CD14-positive monocyte (primary cell): ENCODE results near the gene RETREG2. TPM values are rescaled to one million over a fixed set of nuclear protein-coding genes. Genes with fewer than 3 reads are reported as not detected.

ENCODE experiments used
- DNase-seq, 3 donors: peaks; one replicate each; pipeline ENCODE4 v3.0.0-alpha.2; 2011 to 2022
- H2AFZ ChIP-seq: 2 replicates; pipeline ENCODE4 v1.6.0; 2012; ENCODE audit warnings: mild to moderate bottlenecking, low read depth, low read length, inconsistent platforms; ENCODE audit not compliant: insufficient read depth, poor library complexity, severe bottlenecking
- H3K27ac ChIP-seq, 2 donors: 1 replicate in 1 of 2; 2 replicates in 1 of 2; pipeline ENCODE4 v1.5.1; 2012 to 2013; ENCODE audit warnings: low read length in 2 of 2, control low read depth in 1 of 2, inconsistent platforms in 1 of 2, low read depth in 1 of 2, mild to moderate bottlenecking in 1 of 2
- H3K27me3 ChIP-seq, 2 donors: one replicate each; pipeline versions ENCODE4 v1.6.0 to v1.6.1; 2011 to 2013; ENCODE audit warnings: low read length in 2 of 2; ENCODE audit not compliant: control insufficient read depth in 2 of 2, insufficient read depth in 2 of 2
- H3K36me3 ChIP-seq, 2 donors: replicated peaks in 1 of 2; 1 replicate in 1 of 2; 2 replicates in 1 of 2; pipeline versions ENCODE4 v1.5.1 to v1.6.1; 2012 to 2013; ENCODE audit warnings: low read length in 2 of 2, control low read depth in 1 of 2, inconsistent platforms in 1 of 2, mild to moderate bottlenecking in 1 of 2; ENCODE audit not compliant: insufficient read depth in 2 of 2, control insufficient read depth in 1 of 2
- H3K4me1 ChIP-seq, 2 donors: 1 replicate in 1 of 2; 2 replicates in 1 of 2; pipeline versions ENCODE4 v1.5.1 to v1.6.1; 2012 to 2013; ENCODE audit warnings: low read length in 2 of 2, control low read depth in 1 of 2, inconsistent platforms in 1 of 2, mild to moderate bottlenecking in 1 of 2, moderate library complexity in 1 of 2; ENCODE audit not compliant: insufficient read depth in 2 of 2, control insufficient read depth in 1 of 2
- H3K4me2 ChIP-seq: replicated peaks from 2 replicates; pipeline ENCODE3; 2012; ENCODE audit warnings: low read length, moderate library complexity, mild to moderate bottlenecking; ENCODE audit not compliant: poor library complexity, severe bottlenecking; ENCODE audit errors: extremely low read depth
- H3K4me3 ChIP-seq, 3 experiments: fragments of 200-600 bp in 1 of 3; sonication (generic) in 1 of 3; replicated peaks in 1 of 3; 1 replicate in 2 of 3; 2 replicates in 1 of 3; pipeline ENCODE4 v1.5.1; 2011 to 2013; ENCODE audit warnings: low read length in 3 of 3, mild to moderate bottlenecking in 3 of 3, control low read depth in 2 of 3, low read depth in 2 of 3, inconsistent platforms in 1 of 3, moderate library complexity in 1 of 3
- H3K79me2 ChIP-seq: 2 replicates; pipeline ENCODE4 v1.6.0; 2012; ENCODE audit warnings: mild to moderate bottlenecking, control low read depth, inconsistent platforms, low read length, moderate library complexity; ENCODE audit not compliant: insufficient read depth
- H3K9ac ChIP-seq: 2 replicates; pipeline ENCODE4 v1.6.0; 2017; ENCODE audit warnings: low read length, mild to moderate bottlenecking; ENCODE audit not compliant: insufficient read depth, poor library complexity, severe bottlenecking
- H3K9me3 ChIP-seq, 2 donors: replicated peaks in 1 of 2; 1 replicate in 1 of 2; 2 replicates in 1 of 2; pipeline versions ENCODE4 v1.5.1 to v1.6.1; 2012 to 2013; ENCODE audit warnings: low read length in 2 of 2, control low read depth in 1 of 2; ENCODE audit not compliant: control insufficient read depth in 1 of 2, insufficient read depth in 1 of 2
- H4K20me1 ChIP-seq: 2 replicates; pipeline ENCODE4 v1.6.0; 2012; ENCODE audit warnings: mild to moderate bottlenecking, low read length, control low read depth, moderate library complexity; ENCODE audit not compliant: insufficient read depth
- H3K27ac Mint-ChIP-seq, 7 donors: one replicate each; pipeline ENCODE4 v1.8.0; 2020; ENCODE audit warnings: mild to moderate bottlenecking in 7 of 7, mixed read lengths in 7 of 7, moderate library complexity in 6 of 7, inconsistent platforms in 2 of 7
- H3K27me3 Mint-ChIP-seq, 3 donors: one replicate each; pipeline ENCODE4 v1.8.0; 2021 to 2022; ENCODE audit warnings: low read depth in 3 of 3, mild to moderate bottlenecking in 3 of 3, mixed read lengths in 3 of 3, moderate library complexity in 3 of 3, inconsistent platforms in 1 of 3
- H3K36me3 Mint-ChIP-seq, 2 donors: one replicate each; pipeline ENCODE4 v1.8.0; 2020; ENCODE audit warnings: mixed read lengths in 2 of 2, inconsistent platforms in 1 of 2, mild to moderate bottlenecking in 1 of 2
- H3K4me1 Mint-ChIP-seq: one replicate; pipeline ENCODE4 v1.8.0; 2020; ENCODE audit warnings: mild to moderate bottlenecking, mixed read lengths
- H3K4me3 Mint-ChIP-seq, 2 donors: one replicate each; pipeline ENCODE4 v1.8.0; 2020; ENCODE audit warnings: mild to moderate bottlenecking in 2 of 2, mixed read lengths in 2 of 2, moderate library complexity in 1 of 2
- H3K9me3 Mint-ChIP-seq, 7 donors: one replicate each; pipeline ENCODE4 v1.8.0; 2020 to 2022; ENCODE audit warnings: mixed read lengths in 7 of 7, mild to moderate bottlenecking in 6 of 7, moderate library complexity in 6 of 7, inconsistent platforms in 2 of 7
- CTCF ChIP-seq: fragments of 200-600 bp; IDR thresholded peaks from one replicate; pipeline ENCODE4 v1.8.0; 2022; ENCODE audit warnings: antibody characterized with exemption, mild to moderate bottlenecking
- WGBS: methylation state at CpG from one replicate; pipeline ENCODE4 v1.1.5; 2013; ENCODE audit warnings: missing lambda C conversion rate; ENCODE audit not compliant: insufficient coverage; 5-methylcytosine and 5-hydroxymethylcytosine counted together
- intact Hi-C, 2 donors: fragments of 100-400 bp; cut with micrococcal nuclease; formaldehyde crosslinking; loops; one replicate each; pipeline versions ENCODE4 v1.15.0 to v1.15.1; 2023
- polyA plus RNA-seq, 3 donors: library from polyadenylated mRNA; depleted of rRNA in 1 of 3; unstranded in 2 of 3; stranded (reverse) in 1 of 3; fragments of 300-500 nt in 2 of 3; fragments of >200 nt in 1 of 3; fragmentation: Illumina TruSeq in 2 of 3; gene quantifications; 1 replicate in 2 of 3; 2 replicates in 1 of 3; pipeline ENCODE4 v1.2.3, GENCODE V29; 2012 to 2021

Gene RETREG2
- polyA plus RNA-seq, 3 donors: 37.7 to 60.9 (median 39.4) TPM

GRCh38 chr2:219230059-219230540 is 52.0 kb downstream of the RETREG2 start:
- H3K36me3 ChIP-seq: peaks cover 32 to 48% of the 10 kb centered on the region in 2 donors
- Mint-ChIP-seq H3K27ac (peak overlapping the region; percentile 88 to 99 (median 96)), H3K4me3 (peak overlapping the region; percentile 95 to 98), H3K9me3 (peaks cover 0 to 5% (median 0%) of the 10 kb centered on the region in 7 donors), H3K27me3 (peaks cover 14 to 22% (median 16%) of the 10 kb centered on the region in 3 donors), H3K36me3 (peaks cover 54 to 63% of the 10 kb centered on the region in 2 donors), H3K4me1 (peaks cover 45% of the 10 kb centered on the region)
- peak in 2 of 3 donors; percentile 47 to 54 for DNase-seq
- peak overlapping the region; percentile 96 for H3K4me2 ChIP-seq
- peak overlapping the region; percentile 89 for H3K9ac ChIP-seq
- no peak for TF ChIP-seq CTCF
- under 1% methylated on average over 24 of the region's 24 CpGs for WGBS
- peak overlapping the region; percentile 80 to 89 (median 81) for H3K4me3 ChIP-seq
- H4K20me1 ChIP-seq: peaks cover 45% of the 10 kb centered on the region
- intact Hi-C loops: loop anchor here in 1 of 2 donors (2.0 kb wide), 1 partner anchor 19 kb away; no protein-coding TSS in a partner anchor
- H3K27me3 ChIP-seq: peaks cover 0 to 10% of the 10 kb centered on the region in 2 donors
- peak overlapping the region; percentile 67 to 86 for H3K27ac ChIP-seq
- H2AFZ ChIP-seq: peak overlapping the region; percentile 82
- peaks cover 40 to 42% of the 10 kb centered on the region in 2 donors for H3K4me1 ChIP-seq
- no peaks in the 10 kb centered on the region for H3K9me3 ChIP-seq
- H3K79me2 ChIP-seq: peaks cover 27% of the 10 kb centered on the region

GRCh38 chr2:219234331-219234730 is 56.3 kb downstream of the RETREG2 start:
- Mint-ChIP-seq H3K36me3 (peaks cover 72 to 75% of the 10 kb centered on the region in 2 donors), H3K27me3 (no peaks in the 10 kb centered on the region), H3K4me3 (no peak overlapping the region), H3K27ac (no peak overlapping the region), H3K9me3 (peaks cover 0 to 2% (median 0%) of the 10 kb centered on the region in 7 donors), H3K4me1 (peaks cover 13% of the 10 kb centered on the region)
- H3K9me3 ChIP-seq: no peaks in the 10 kb centered on the region
- H3K9ac ChIP-seq: no peak overlapping the region
- no peaks in the 10 kb centered on the region for H3K27me3 ChIP-seq
- no peak overlapping the region for H3K4me3 ChIP-seq
- H2AFZ ChIP-seq: no peak overlapping the region
- 96% methylated on average over 3 of the region's 3 CpGs for WGBS
- H3K27ac ChIP-seq: no peak overlapping the region
- H3K4me1 ChIP-seq: peaks cover 10 to 11% of the 10 kb centered on the region in 2 donors
- peaks cover 66 to 78% of the 10 kb centered on the region in 2 donors for H3K36me3 ChIP-seq
- intact Hi-C loops: no loop called here
- DNase-seq: no peak
- H4K20me1 ChIP-seq: peaks cover 4% of the 10 kb centered on the region
- no peak for TF ChIP-seq CTCF
- H3K4me2 ChIP-seq: no peak overlapping the region
- peaks cover 5% of the 10 kb centered on the region for H3K79me2 ChIP-seq

Other genes starting within 250 kb of the RETREG2 start
- gene CDK5R2, start 218.6 kb upstream of the RETREG2 start, polyA plus RNA-seq: not detected
- not detected for gene FEV, start 193.1 kb upstream of the RETREG2 start, polyA plus RNA-seq
- not detected for gene CRYBA2, start 184.9 kb upstream of the RETREG2 start, polyA plus RNA-seq
- not detected for gene CFAP65, start 136.8 kb upstream of the RETREG2 start, polyA plus RNA-seq
- gene IHH, start 117.4 kb upstream of the RETREG2 start, polyA plus RNA-seq: not detected
- gene NHEJ1, start 17.5 kb upstream of the RETREG2 start, polyA plus RNA-seq: 10 to 100 TPM; 12.6 to 20.9 (median 20.3) TPM
- 1 to 10 TPM in 1 of 3 donors, not detected in 2; 1.1 TPM for gene SLC23A3, start 8.2 kb upstream of the RETREG2 start, polyA plus RNA-seq
- 100 to 1,000 TPM in 1 of 3 donors, 10 to 100 TPM in 2; 68.8 to 109 (median 71.3) TPM for gene CNPPD1, start 1.4 kb upstream of the RETREG2 start, polyA plus RNA-seq
- 10 to 100 TPM; 45.7 to 98.9 (median 53.2) TPM for gene ZFAND2B, start 28.5 kb downstream of the RETREG2 start, polyA plus RNA-seq
- 1 to 10 TPM in 1 of 3 donors, under 1 TPM in 2; 0.28 to 4.8 (median 0.58) TPM for gene ABCB6, start 40.7 kb downstream of the RETREG2 start, polyA plus RNA-seq
- gene ATG9A, start 51.4 kb downstream of the RETREG2 start, polyA plus RNA-seq: 10 to 100 TPM; 24.7 to 55.2 (median 26.3) TPM
- gene ANKZF1, start 51.5 kb downstream of the RETREG2 start, polyA plus RNA-seq: 10 to 100 TPM in 2 of 3 donors, 1 to 10 TPM in 1; 7.6 to 79.3 (median 10.4) TPM
- gene GLB1L, start 67.2 kb downstream of the RETREG2 start, polyA plus RNA-seq: 10 to 100 TPM in 1 of 3 donors, 1 to 10 TPM in 2; 4.0 to 11.7 (median 7.7) TPM
- gene STK16, start 67.2 kb downstream of the RETREG2 start, polyA plus RNA-seq: 10 to 100 TPM; 16.7 to 40.7 (median 17.8) TPM
- gene TUBA4B, start 75.0 kb downstream of the RETREG2 start, polyA plus RNA-seq: not detected
- 100 to 1,000 TPM in 1 of 3 donors, 10 to 100 TPM in 2; 72.7 to 452 (median 81.9) TPM for gene TUBA4A, start 75.6 kb downstream of the RETREG2 start, polyA plus RNA-seq
- gene DNAJB2, start 101.1 kb downstream of the RETREG2 start, polyA plus RNA-seq: 10 to 100 TPM in 1 of 3 donors, 1 to 10 TPM in 2; 1.7 to 55.4 (median 1.9) TPM
- not detected for gene PTPRN, start 131.1 kb downstream of the RETREG2 start, polyA plus RNA-seq
- gene RESP18, start 154.5 kb downstream of the RETREG2 start, polyA plus RNA-seq: not detected
- 10 to 100 TPM; 51.6 to 83.1 (median 60.6) TPM for gene DNPEP, start 209.6 kb downstream of the RETREG2 start, polyA plus RNA-seq
- 1 to 10 TPM; 2.4 to 4.0 (median 2.4) TPM for gene DES, start 240.1 kb downstream of the RETREG2 start, polyA plus RNA-seq